HepG2 (cell line): ENCODE measurements around the gene CLDN3. TPM values are rescaled to one million over a fixed set of nuclear protein-coding genes. Genes with fewer than 3 reads are reported as not detected.

Experiments used
- ATAC-seq: fragments of 200-7000 bp; cut with Tn5 transposase; 3 replicates; pipeline ENCODE4 v1.9.1; 2020; ENCODE audit warnings: mild to moderate bottlenecking, moderate library complexity
- BruUV-seq: library from RNA; stranded (reverse); fragments of 400-500 nt; replicated peaks from 2 replicates; lab custom pipeline; 2021; lab: Mats Ljungman, UMichigan
- CTCF ChIA-PET: fragments of 300-600 bp; formaldehyde crosslinking; extraction: SDS; loops from one replicate; lab custom pipeline; 2021; ENCODE audit warnings: low total read pairs, inconsistent platforms, low intra/inter-chr PET ratio; lab: Yijun Ruan, JAX
- POLR2A ChIA-PET: fragments of 350-600 bp; sonication (Branson Sonifier 250); formaldehyde crosslinking; loops from one replicate; lab custom pipeline; 2020; ENCODE audit warnings: antibody characterized with exemption, inconsistent platforms; lab: Yijun Ruan, JAX
- DNase-seq: peaks from one replicate; pipeline ENCODE4 v3.0.0-alpha.2; 2015; ENCODE audit warnings: low spot score
- FAIRE-seq: peaks from 3 replicates; lab custom pipeline; 2011; peaks lifted over from hg19 to GRCh38; lab: Jason Lieb, UNC
- H2AFZ ChIP-seq: one replicate; pipeline ENCODE4 v1.6.1; 2011; ENCODE audit warnings: low read length, inconsistent platforms
- H3K27ac ChIP-seq: fragments of 300-600 bp; 3 replicates; pipeline ENCODE4 v1.8.0; 2011; ENCODE audit warnings: mixed run types, mild to moderate bottlenecking, mixed read lengths, low read length, inconsistent platforms; ENCODE audit not compliant: insufficient read depth; ENCODE audit errors: extremely low read length
- H3K27me3 ChIP-seq, 2 experiments: fragments of 200-600 bp in 1 of 2; 2 replicates in 1 of 2; 3 replicates in 1 of 2; pipeline versions ENCODE4 v1.6.0 to v1.8.0; 2011; ENCODE audit warnings: low read length in 2 of 2, mild to moderate bottlenecking in 2 of 2, moderate library complexity in 2 of 2, inconsistent platforms in 1 of 2; ENCODE audit not compliant: insufficient read depth in 2 of 2, control insufficient read depth in 1 of 2
- H3K36me3 ChIP-seq, 2 experiments: fragments of 200-600 bp in 1 of 2; replicated peaks in 1 of 2; 2 replicates in 1 of 2; 3 replicates in 1 of 2; pipeline versions ENCODE4 v1.5.1 to v1.8.0; 2011; ENCODE audit warnings: low read length in 2 of 2, inconsistent platforms in 1 of 2; ENCODE audit not compliant: insufficient read depth in 2 of 2, control insufficient read depth in 1 of 2
- H3K4me1 ChIP-seq: 2 replicates; pipeline ENCODE4 v1.5.1; 2012; ENCODE audit warnings: low read length, inconsistent platforms; ENCODE audit not compliant: insufficient read depth
- H3K4me2 ChIP-seq: 2 replicates; pipeline ENCODE4 v1.6.0; 2011; ENCODE audit warnings: low read depth, low read length, inconsistent platforms
- H3K4me3 ChIP-seq, 3 experiments: fragments of 200-600 bp in 1 of 3; sonication (generic), shearing (Covaris generic) in 1 of 3; replicated peaks in 1 of 3; 2 replicates each; pipeline ENCODE4 v1.5.1; 2011 to 2016; ENCODE audit warnings: low read length in 3 of 3, inconsistent platforms in 2 of 3, low read depth in 2 of 3, mild to moderate bottlenecking in 2 of 3, control low read depth in 1 of 3, mixed read lengths in 1 of 3; ENCODE audit not compliant: insufficient read depth in 1 of 3
- H3K79me2 ChIP-seq: one replicate; pipeline ENCODE4 v1.6.1; 2011; ENCODE audit warnings: low read length, inconsistent platforms; ENCODE audit not compliant: insufficient read depth
- H3K9ac ChIP-seq: 2 replicates; pipeline ENCODE4 v1.6.0; 2011; ENCODE audit warnings: mild to moderate bottlenecking, low read depth, low read length, inconsistent platforms; ENCODE audit not compliant: insufficient read depth
- H3K9me3 ChIP-seq: 2 replicates; pipeline ENCODE4 v1.5.1; 2012; ENCODE audit warnings: mild to moderate bottlenecking, low read length
- H4K20me1 ChIP-seq: 2 replicates; pipeline ENCODE4 v1.6.0; 2011; ENCODE audit warnings: inconsistent platforms, mild to moderate bottlenecking, low read length, moderate library complexity; ENCODE audit not compliant: insufficient read depth
- CBX1 ChIP-seq: IDR thresholded peaks from one replicate; pipeline ENCODE4 v1.6.1; 2016; ENCODE audit warnings: antibody characterized with exemption, low read depth
- KDM3A ChIP-seq: IDR thresholded peaks from 2 replicates; pipeline ENCODE4 v1.6.1; 2018; ENCODE audit warnings: low read depth, missing compliant biosample characterization
- MTF2 ChIP-seq: sonication (generic); formaldehyde crosslinking; IDR thresholded peaks from 2 replicates; pipeline ENCODE4 v1.5.0; 2020; ENCODE audit warnings: missing genetic modification reagents, borderline replicate concordance
- MYNN ChIP-seq: sonication (generic); formaldehyde crosslinking; IDR thresholded peaks from 2 replicates; pipeline ENCODE4 v1.4.0; 2020; ENCODE audit warnings: mild to moderate bottlenecking, low read depth, missing genetic modification reagents
- NR1H2 ChIP-seq: sonication (generic); formaldehyde crosslinking; IDR thresholded peaks from 2 replicates; pipeline ENCODE4 v1.8.1; 2022; ENCODE audit warnings: low read depth, missing genetic modification reagents, borderline replicate concordance
- PBX3 ChIP-seq: sonication (generic); formaldehyde crosslinking; IDR thresholded peaks from 2 replicates; pipeline ENCODE4 v1.8.1; 2023; ENCODE audit warnings: missing genetic modification reagents, inconsistent platforms, borderline replicate concordance
- PRDM15 ChIP-seq: sonication (generic); formaldehyde crosslinking; IDR thresholded peaks from 2 replicates; pipeline ENCODE4 v1.4.0; 2020; ENCODE audit warnings: missing genetic modification reagents
- RARA ChIP-seq: IDR thresholded peaks from 2 replicates; pipeline ENCODE4 v1.6.1; 2016; ENCODE audit warnings: missing genetic modification reagents, missing compliant biosample characterization
- TAF15 ChIP-seq: fragments of 200-400 bp; formaldehyde crosslinking; IDR thresholded peaks from one replicate; pipeline ENCODE4 v1.6.1; 2018; ENCODE audit warnings: mild to moderate bottlenecking, low read depth, low read length; ENCODE audit not compliant: poor library complexity, severe bottlenecking
- ZBTB14 ChIP-seq: sonication (generic); formaldehyde crosslinking; IDR thresholded peaks from 2 replicates; pipeline ENCODE4 v1.4.0; 2020; ENCODE audit warnings: missing genetic modification reagents
- ZNF251 ChIP-seq: sonication (generic); formaldehyde crosslinking; IDR thresholded peaks from 2 replicates; pipeline ENCODE4 v1.9.0; 2021; ENCODE audit warnings: mild to moderate bottlenecking, missing genetic modification reagents
- ZNF383 ChIP-seq: sonication (generic); formaldehyde crosslinking; IDR thresholded peaks from 2 replicates; pipeline ENCODE4 v1.4.0; 2020; ENCODE audit warnings: missing genetic modification reagents, mild to moderate bottlenecking, borderline replicate concordance
- ZNF446 ChIP-seq: sonication (generic); formaldehyde crosslinking; IDR thresholded peaks from 2 replicates; pipeline ENCODE4 v1.5.0; 2020; ENCODE audit warnings: mild to moderate bottlenecking, missing genetic modification reagents
- ZNF766 ChIP-seq: sonication (generic); formaldehyde crosslinking; IDR thresholded peaks from 2 replicates; pipeline ENCODE4 v1.5.0; 2020; ENCODE audit warnings: missing genetic modification reagents, borderline replicate concordance
- WGBS: methylation state at CpG from one replicate; pipeline ENCODE4 v1.1.6; 2017; ENCODE audit warnings: low lambda C conversion rate; 5-methylcytosine and 5-hydroxymethylcytosine counted together
- in situ Hi-C: cut with HindIII; loops from 2 replicates; pipeline ENCODE4 v1.10.0; 2017; ENCODE audit warnings: low pct_unique_long_range_greater_than_20kb; ENCODE audit not compliant: extremely low pct_ligation_motif_present
- intact Hi-C: fragments of 100-400 bp; cut with micrococcal nuclease; formaldehyde crosslinking; loops from one replicate; pipeline ENCODE4 v1.10.0; 2022; ENCODE audit not compliant: unreplicated experiment
- polyA plus RNA-seq, 8 experiments: library from polyadenylated mRNA; depleted of rRNA in 3 of 8; stranded (reverse) in 7 of 8; unstranded in 1 of 8; fragments of >200 nt; fragmentation: Illumina TruSeq in 4 of 8; extraction: Trizol in 4 of 8; gene quantifications; 2 replicates each; pipeline versions ENCODE4 v1.2.1 to v1.2.3, GENCODE V29; 2011 to 2016; ENCODE audit warnings: low read depth in 4 of 8, missing spikeins in 1 of 8, mixed read lengths in 1 of 8; ENCODE audit not compliant: insufficient read depth in 1 of 8
- total RNA-seq, 5 experiments: library from RNA; depleted of rRNA; stranded (reverse); fragments of >200 nt; fragmentation: Illumina TruSeq; extraction: Trizol; gene quantifications; 2 replicates each; pipeline ENCODE4 v1.2.3, GENCODE V29; 2016; ENCODE audit warnings: low read depth in 1 of 5

Gene CLDN3
- total and polyA plus RNA-seq, 2 of the 13 experiments (the other 11 are each of a cell fraction or from before 2014, with no cell fraction given) = 0.31 to 0.51 TPM

- TF ChIP-seq ZNF446 (CRISPR knock-in tag) (no peak), KDM3A (CRISPR knock-in tag) (no peak)
These were observed at the start of gene CLDN3 (continued) for GRCh38 chr7:73770002-73770859.

DNA sequence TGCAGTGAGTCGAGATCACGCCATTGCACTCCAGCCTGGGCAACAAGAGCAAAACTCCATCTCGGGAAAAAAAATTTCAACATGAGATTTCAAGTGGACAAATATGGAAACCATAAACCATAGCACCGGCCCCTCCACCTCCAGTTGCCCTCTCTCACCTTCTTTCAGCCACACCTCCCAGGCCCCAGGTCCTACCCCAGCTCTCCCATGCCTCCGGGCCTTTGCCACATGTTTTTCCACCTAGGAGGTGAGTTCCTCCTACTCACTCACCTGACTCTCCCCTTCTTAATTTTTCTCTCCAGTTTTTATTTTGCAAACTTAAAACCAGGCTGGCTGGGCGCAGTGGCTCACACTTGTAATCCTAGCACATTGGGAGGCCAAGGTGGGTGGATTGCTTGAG is 47.1 kb upstream of the CLDN3 start:
- FAIRE-seq (no peak), DNase-seq (no peak), ATAC-seq (no peak)
- POLR2A ChIA-PET = no interaction called here
- in situ Hi-C loops (no loop called here), intact Hi-C loops (no loop called here)
- Histone ChIP-seq H3K9ac (no peak overlapping the region), H3K4me1 (no peaks in the 10 kb centered on the region), H3K4me2 (no peak overlapping the region), H3K27ac (no peak overlapping the region), H4K20me1 (no peaks in the 10 kb centered on the region), H3K27me3 (no peaks in the 10 kb centered on the region), H3K36me3 (no peaks in the 10 kb centered on the region), H3K4me3 (no peak overlapping the region)
- CTCF ChIA-PET = no interaction called here
- no TSS peak for BruUV-seq
- TF ChIP-seq RARA (CRISPR knock-in tag) (no peak), CBX1 (no peak), ZNF766 (no peak), NR1H2 (no peak), TAF15 (no peak), PRDM15 (no peak), ZNF251 (CRISPR knock-in tag) (no peak), MTF2 (CRISPR knock-in tag) (no peak), MYNN (CRISPR knock-in tag) (no peak), ZNF383 (CRISPR knock-in tag) (no peak), PBX3 (CRISPR knock-in tag) (no peak), ZBTB14 (CRISPR knock-in tag) (no peak)
- TF ChIP-seq, all 625 proteins: peak for 0
- H3K79me2 ChIP-seq = no peaks in the 10 kb centered on the region
- no peaks in the 10 kb centered on the region for H3K9me3 ChIP-seq
- WGBS = 79% methylated on average over 6 of the region's 6 CpGs
- no peak overlapping the region for H2AFZ ChIP-seq
